Kidney capillary endothelial cell (primary cell): ENCODE measurements around the gene TRMT10C.
"Not testable (repeated sequence)": the region's sequence is repeated elsewhere in the genome, so short reads cannot be mapped to it uniquely, and the experiment has no call there.

Experiments
- DNase-seq: peaks from one replicate; pipeline ENCODE4 v3.0.0-alpha.2; 2018; ENCODE audit warnings: low spot score

Gene TRMT10C

DNA sequence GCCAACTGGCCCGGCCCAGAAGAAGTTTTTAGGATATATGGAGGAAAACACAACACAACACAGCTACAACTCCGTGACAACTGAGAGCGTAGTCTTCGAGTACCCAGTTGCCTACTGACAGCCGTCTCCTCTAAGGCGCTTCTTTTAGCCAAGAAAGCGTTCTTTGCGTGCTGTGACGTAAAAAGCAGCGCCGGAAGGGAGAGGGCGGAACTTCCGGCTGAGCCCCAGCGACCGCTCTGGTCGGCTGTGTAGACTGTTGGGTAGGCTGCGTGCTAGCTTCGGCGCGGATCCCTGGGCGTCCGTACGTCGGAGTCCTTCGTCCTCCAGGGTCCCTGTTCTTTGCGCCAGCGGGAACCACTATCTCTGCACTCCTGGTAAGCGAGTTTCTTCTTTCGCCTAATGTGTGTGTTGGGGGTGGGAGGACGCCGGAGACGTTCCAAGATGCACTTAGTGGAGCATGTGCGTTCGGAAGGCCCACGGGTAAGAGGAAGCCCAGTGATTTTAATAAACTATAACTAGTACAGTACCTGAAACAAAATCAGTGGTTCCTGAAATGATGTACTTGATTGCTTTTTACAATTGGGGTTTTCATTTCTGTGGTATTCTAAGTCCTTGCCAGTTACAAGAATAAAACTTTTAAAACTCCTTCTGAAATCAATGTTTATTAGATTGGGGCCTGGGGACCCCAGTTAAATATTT is at the start of gene TRMT10C:
TRMT10C (plus strand) TSS at position 239 of the 699 bp plus-strand sequence. CDS start 2,914 bp downstream, outside the sequence.
- DNase-seq, result peak; percentile 85

DNA sequence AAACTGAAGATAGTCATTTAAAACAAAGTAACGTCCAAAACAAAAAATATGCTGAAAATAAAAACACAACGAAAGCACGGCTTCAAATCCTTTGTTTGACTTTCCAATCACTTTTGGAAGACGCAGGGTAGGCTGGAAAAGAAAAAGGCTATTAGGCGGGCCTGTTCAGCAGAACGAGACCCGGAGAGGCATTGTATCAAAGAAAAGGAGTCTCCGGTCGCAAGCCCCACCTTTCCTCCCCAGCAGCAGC is 49.3 kb upstream of the TRMT10C start:
- DNase-seq, result no peak

DNA sequence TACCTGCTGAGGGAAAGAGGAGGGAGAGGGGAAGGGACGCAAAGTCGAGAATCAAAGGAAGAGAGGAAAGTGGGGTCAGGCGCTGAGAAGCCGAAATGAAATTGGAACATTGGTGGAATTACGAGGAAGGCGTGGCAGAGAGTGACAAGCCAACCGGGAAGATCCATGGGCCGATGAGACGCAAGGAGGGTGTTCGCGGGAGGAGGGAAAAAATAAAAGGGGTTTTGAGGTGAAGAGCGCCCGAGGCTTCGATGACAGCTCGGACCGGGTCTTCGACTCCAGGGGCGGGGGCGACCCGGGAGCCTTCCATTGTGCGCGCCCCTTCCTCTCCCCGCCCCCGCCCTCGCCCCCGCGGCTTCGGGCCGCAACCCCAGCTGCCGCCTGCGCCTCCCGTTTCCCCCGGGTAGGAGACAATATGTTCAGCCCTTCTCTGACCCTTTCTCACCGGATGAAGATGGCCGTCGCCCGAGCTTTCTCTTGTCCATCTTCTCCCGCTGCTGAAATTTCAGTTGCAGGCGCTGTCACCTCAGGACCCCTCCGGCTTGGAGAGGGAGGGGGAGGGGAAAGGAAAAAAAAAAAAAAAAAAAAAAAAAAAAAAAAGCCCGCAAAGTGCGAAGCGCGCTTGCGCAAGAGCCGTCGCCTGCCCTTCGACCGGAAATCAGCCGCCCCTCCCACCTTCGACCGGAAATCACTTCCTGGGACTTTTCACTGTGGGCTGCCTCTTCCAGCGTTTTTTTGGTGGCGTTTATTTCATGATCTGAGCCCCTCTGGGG is 48.8 kb upstream of the TRMT10C start, which contains the start of gene SENP7:
SENP7 (minus strand) TSS at position 567 of the 773 bp plus-strand sequence; CDS start at position 485, 82 bp downstream.
- peak; percentile 78 for DNase-seq

DNA sequence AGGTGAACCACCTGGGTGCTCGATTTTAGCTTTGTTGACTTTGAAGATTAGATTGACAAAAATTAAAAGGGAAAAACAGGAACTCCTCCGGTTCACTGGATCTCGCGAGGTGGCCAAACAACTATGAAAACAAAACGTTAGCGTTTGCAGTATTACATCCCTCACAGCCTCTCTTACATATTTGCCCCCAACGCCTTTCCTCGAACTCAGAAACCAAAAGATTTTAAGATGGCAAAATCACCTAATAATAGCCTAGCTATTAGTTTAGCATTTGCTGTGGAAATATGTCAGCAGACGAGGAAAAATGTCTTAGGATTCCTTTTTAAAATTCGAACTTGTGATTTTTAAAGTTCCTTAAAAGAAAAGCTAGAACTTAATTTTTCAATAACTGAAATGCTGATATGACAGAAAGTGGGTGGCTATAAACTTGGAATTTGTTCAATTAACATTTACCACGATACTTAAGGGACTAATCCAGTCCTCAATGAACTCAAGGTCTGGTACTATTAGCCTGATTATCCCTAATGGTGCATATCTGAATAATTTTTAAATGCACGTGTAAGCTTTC is 48.2 kb upstream of the TRMT10C start:
- no peak for DNase-seq

DNA sequence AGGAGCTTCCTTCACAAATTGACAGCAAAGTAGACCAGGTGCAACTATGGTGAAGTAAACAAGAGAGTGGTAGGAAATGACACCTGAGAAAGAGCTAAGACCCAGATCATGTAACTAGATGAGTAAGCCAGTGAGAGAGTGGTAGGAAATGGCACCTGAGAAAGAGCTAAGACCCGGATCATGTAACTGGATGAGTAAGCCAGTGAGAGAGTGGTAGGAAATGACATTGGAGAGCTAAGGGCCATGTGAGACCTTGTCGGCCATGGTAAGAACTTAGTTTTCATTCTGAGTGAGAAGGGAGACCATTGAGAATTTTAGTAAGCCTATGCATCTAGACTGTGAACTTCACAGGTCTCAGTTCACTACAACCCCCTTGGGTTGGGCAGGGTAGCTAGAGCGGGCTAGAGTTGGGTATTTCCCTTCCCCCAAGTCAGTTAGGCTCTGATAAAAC is 43.2 kb upstream of the TRMT10C start:
- DNase-seq, result peak; percentile 18

DNA sequence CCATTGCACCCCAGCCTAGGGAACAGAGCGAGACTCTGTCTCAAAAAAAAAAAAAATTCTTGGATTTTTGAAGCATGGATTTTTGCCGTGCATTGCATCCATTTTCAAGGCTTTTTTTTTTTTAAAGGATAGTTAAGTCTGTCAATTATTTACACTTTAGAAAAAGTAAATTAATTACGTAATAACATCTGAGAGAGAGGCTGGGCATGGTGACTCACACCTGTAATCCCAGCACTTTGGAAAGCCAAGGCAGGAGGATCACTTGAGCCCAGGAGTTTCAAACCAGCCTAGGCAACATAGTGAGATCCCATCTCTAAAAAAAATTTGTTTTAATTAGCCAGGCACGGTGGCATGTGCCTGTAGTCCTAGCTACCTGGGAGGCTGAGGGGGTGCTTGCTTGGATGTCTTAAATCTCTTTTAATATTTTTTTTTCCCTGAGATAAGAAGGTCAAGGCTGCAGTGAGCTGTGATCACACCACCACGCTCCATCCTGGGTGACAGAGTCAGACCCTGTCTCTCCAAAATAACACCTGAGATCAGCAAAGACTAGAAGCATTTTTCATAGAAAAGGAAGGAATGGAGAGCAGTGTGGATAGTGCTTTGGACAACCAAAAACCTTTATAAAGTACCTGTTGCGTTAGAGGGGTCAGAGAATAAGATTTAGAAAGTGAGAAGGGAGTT is 41.8 kb upstream of the TRMT10C start:
- DNase-seq, result no peak

DNA sequence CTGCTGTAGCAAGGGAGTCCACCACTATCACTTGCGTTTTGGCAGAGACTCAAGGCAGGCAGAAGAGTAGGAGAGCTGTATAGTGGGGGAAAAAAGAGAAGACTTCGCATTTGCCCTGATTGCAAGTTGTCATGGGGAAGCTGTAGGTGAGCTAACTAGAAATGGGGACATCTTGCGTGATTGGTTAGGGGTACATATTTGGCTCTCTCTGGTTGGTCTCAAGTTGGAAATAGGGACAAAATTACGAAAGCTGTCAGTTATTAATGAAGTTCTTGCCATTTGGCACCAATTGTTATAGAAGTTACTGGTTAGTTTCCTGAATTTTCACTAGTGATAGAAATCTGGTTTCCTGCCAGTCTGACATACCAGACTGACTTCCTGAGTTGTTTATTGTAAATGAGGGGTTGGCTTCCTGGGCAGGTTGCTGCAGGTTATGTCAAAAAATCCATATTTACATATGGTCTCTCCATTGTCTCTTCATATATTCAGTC is 40.4 kb upstream of the TRMT10C start:
- DNase-seq, result peak; percentile 80

DNA sequence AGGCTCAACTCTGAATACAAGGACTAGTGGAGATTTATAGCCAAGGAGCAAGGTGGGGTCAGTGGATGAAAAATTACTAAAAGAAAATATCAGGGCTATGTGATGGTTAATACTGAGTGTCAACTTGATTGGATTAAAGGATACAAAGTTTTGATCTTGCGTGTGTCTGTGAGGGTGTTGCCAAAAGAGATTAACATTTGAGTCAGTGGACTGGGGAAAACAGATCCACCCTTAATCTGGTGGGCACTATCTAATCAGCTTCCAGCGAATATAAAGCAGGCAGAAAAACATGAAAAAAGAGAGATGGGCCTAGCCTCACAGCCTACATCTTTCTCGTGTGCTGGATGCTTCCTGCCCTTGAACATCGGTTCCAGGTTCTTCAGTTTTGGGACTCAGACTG is 34.2 kb upstream of the TRMT10C start:
- no peak for DNase-seq

DNA sequence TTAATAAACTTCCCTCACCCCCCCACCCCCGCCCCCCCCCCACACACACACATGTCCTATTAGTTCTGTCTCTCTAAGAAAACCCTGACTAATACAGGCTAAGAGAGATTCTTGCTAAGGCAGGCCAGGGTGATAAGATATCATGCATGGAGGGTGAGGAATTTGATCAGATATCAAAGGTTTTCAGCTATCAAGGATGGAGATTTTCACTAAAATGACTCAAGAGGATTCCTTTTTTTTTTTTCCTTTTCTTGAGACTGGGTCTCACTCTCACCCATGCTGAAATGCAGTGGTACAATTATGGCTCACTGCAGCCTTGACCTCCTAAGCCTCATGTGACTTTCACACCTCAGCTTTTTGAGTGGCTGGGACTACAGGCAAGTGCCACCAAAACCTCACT is 33.8 kb upstream of the TRMT10C start:
- DNase-seq, result no peak

DNA sequence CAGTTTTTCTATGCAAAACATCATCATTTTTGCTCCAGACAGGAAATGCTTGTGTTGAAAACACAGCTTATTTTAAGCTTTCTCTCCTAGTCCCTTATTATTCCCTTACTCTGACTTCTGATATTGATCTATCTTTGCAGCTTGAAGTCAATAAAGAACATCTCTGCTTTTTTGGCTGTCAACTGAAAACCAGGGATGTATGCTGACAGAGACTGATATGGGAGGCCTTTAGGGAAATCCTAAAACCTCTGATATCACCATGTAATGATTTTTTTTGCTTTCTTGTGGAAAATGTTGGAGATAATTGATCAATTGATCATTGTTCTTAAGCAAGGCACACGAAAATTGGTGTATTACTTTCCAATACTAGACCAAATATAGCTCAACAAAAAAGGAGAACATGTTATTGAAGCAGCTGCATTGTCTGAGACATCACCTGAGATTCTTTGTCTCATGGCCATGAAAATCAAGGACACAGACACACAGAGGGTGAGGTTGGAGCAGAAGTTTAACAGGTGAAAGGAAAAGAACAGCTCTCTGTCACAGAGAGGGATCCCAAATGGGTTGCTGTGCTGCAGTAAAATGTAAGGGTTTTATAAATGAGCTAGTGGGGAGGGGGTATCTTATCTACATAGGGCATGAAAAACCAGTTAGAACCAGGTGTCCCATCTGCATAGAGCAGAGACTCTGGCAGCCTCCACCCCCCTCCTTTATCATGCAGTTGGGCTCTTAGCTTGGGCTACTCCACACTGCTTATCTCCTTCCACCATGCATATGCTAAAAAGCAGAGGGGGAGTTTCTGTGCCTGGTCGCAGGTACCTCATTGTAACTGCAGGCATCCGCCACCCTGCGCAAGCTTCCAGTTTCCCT is 31.6 kb upstream of the TRMT10C start:
- no peak for DNase-seq

DNA sequence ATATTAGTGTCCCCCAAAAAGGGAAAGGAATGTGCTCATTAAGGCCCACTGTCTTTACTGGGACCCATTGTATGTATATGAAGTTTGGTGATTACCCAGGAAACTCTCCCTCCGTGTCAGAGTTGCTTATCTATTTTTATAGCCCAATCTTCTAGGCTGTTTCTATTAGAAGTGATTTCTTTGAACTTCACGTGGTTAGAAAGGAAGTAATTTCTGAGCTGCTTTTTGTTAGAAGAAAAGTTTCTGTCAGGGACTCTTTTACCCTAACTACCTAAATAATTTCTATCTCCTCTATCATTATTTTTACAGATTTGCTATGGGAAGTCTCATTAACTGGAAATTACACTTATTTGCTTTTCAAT is 31.0 kb upstream of the TRMT10C start:
- no peak for DNase-seq

DNA sequence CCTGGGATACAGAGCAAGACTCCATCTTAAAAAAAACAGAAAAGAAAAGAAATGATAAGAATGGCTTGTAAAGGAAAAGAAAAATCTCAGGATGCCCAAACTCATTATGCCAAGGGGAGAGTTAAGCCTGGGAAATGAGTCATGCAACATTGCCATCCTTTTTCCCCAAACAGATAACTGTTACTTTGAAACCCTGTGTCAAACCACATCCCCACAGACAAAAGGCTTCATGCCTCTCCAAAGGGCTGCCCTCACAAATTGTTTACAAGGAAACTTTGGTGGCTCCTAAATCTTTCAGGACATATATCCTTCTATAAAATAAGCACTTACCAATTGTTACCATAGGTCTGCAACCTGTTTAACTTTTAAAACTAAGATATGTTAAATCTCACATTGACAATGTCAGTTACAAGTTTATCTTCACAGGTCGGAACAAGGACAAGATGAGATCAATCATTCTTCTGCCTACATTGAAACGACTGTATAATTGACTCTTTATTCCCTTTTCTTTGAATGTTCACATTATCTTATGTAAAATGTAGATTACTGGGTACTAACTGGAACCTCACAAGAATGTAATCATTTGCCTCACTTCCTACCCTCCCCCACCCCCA is 30.1 kb upstream of the TRMT10C start:
- DNase-seq, result no peak

DNA sequence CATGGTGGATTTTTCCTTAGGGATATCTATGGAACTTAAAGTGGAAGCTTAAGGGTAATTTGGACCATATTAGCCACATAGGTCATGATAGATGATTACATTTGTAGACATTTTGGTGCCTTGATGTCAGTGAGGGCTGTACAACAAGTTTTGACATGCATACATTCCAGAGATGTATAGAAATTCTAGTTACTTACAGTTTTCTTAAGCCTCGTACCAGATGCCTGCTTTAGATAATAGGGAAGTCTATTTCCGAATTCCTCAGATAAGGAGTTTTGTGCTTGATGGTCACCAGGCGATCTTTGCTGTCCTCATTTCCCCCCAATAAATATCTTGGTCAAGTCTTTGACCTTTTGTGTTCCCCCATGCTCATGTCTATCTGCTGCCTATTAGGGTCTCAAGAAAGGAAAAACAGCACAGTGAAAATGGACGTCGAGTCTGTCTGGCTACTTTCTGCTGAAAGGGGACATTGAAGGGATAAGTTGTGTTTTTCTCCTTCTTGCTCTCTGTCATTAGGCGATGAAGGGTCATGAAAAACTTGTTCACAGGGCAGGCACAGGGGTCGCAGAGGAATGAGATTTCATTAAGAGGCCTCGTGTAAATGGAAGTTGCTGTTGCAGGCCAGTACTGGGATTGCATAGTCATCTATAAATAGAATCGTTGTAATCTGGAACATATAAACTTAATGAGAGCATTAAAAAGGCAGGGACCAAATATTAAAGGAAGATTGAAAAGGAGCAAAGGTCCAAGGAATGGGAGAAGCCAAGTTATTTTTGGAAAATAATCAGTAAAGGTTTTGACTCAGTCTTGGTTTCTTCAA is 28.7 kb upstream of the TRMT10C start:
- DNase-seq, result no peak

DNA sequence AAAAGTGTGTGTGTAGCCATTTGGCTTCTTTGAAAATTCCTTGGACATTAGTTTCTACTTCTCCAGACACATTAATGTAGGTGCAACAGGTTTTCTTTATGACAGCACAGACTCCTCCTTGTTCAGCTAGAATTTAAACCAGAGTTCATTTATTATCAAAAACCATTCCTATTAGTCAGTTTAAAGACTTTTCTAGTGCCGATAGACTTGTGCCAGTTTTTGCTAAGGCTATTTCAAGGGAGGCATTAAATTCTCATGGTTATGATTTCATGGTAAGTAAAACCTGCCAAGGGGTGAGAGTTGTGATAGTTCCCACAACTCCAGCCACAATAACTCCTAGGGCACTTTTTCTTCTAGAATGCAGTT is 28.1 kb upstream of the TRMT10C start:
- no peak for DNase-seq

DNA sequence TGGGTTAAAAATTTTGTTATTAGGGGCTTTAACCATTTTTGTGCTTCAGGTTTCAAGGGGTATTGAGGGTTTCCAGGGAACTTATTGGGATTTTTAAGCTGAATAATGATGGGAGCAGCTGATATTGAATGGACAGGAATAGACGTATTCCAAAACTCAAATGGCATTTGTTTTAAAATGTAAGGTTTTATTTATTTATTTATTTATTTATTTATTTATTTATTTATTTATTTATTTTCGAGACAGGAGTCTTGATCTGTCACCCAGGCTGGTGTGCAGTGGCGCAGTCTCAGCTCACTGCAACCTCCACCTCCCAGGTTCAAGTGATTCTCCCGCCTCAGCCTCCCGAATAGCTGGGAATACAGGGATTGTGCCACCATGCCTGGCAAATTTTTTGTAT is 26.4 kb upstream of the TRMT10C start:
- DNase-seq, result no peak

DNA sequence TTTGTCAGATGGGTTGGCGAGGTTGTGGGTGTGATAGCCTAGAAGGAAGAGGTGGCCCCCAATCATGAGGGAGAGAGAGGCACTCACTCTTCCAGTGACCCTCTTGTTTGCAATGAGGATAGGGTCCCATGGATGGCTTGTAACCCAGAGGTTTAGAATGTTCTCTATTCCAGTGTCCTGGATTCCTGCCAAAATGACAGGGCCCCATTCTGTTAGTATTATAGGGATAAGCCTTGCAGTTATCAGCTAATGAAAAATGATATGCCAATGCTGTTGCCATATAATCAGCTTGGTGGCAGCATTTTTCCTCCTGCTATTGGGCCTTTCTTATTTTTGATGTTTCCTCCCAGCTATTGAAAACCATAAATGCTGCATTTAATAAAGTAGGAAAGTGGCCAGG is 25.4 kb upstream of the TRMT10C start:
- no peak for DNase-seq

DNA sequence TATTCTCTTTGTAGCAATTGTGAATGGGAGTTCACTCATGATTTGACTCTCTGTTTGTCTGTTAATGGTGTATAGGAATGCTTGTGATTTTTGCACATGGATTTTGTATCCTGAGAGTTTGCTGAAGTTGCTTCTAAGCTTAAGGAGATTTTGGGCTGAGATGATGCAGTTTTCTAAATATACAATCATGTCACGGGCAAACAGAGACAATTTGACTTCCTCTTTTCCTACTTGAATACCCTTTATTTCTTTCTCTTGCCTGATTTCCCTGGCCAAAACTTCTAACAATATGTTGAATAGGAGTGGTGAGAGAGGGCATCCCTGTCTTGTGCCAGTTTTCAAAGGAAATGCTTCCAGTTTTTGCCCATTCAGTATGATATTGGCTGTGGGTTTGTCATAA is 24.7 kb upstream of the TRMT10C start:
- not testable (repeated sequence) for DNase-seq

DNA sequence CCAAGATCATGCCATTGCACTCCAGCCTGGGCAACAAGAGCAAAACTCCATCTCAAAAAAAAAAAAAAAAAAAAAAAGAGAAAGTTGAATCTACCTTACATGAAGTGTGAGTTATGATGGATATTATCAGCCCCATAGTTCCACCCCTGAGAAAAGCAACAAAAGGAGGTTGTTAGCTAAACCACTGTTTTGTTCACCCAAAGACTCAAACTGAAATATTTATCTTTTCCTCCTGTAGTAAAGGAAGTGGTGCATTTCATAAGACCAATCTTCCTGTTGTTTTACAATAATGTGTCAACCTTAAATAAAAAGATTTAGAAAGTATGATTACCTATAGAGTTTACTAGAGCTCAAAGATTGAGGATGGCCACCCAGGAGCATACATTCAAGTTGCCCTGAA is 18.7 kb upstream of the TRMT10C start:
- DNase-seq, result no peak

DNA sequence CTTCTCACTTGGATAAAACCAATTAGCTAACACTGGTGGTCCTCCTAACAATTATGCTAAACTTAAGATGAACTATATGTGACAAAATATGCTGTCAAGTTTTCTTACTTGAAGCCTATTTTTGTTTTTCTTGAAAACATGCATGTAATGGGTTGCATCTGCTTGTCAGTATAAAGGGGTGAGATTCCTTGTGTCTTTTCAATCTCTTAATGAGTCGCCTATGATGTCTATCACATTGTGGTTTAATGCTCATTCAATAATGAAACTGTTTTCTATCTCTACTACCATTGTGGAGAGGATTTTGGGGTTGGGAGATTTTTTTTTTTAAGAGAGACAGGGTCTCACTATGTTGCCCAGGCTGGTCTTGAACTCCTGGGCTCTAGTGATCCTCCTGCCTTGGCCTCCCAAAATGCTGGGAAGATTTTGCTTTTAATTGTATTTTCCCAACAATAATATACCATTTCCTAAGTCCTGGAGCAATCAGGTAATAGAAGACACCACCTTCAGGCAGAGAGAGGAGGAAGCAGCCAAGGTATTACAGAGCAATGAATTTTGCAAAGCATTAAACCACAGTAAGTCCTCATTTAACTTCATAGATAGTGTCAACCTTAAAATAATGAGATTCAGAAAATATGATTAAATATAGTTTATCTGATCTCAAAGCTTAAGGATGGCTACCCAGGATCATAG is 17.4 kb upstream of the TRMT10C start:
- no peak for DNase-seq
